ENCODE data around the gene BHLHE41. TPM values are rescaled to one million over a fixed set of nuclear protein-coding genes. Genes with fewer than 3 reads are reported as not detected.

Gene BHLHE41
- total and polyA plus RNA-seq, 9 of the 15 experiments (the other 6 are each of a cell fraction or from before 2014, with no cell fraction given) = not detected

GRCh38 chr12:26127404-26127803, 2.6 kb upstream of the BHLHE41 start:
- intact Hi-C loops (cut with micrococcal nuclease) (no loop called here), in situ Hi-C loops (cut with MboI) (no loop called here)
- no peak overlapping the region for H3K4me2 ChIP-seq (ENCODE audit: insufficient read depth, low read length)
- H3K4me3 ChIP-seq = no peak overlapping the region
- no TSS peak for BruUV-seq (replicated peaks)
- WGBS (ENCODE audit: insufficient coverage, low coverage, missing lambda C conversion rate) = 0% methylated on average over 2 of the region's 2 CpGs
- FAIRE-seq (no peak), DNase-seq (ENCODE audit: extremely low read depth in 1 of 4, low spot score in 3 of 4) (no peak), ATAC-seq (no peak)
- H3K27me3 ChIP-seq (ENCODE audit: control insufficient read depth in 2 of 2, insufficient read depth in 2 of 2, low read length in 2 of 2) = peaks cover 36 to 46% of the 10 kb centered on the region in 2 experiments
- no peaks in the 10 kb centered on the region for H3K79me2 ChIP-seq (ENCODE audit: control insufficient read depth, insufficient read depth, low read length)
- no peaks in the 10 kb centered on the region for H3K9me1 ChIP-seq (ENCODE audit: control insufficient read depth, insufficient read depth, low read length)
- H3K36me3 ChIP-seq (ENCODE audit: control insufficient read depth, insufficient read depth, low read length) = no peaks in the 10 kb centered on the region
- no peaks in the 10 kb centered on the region; the same call in 1 of the 2 replicates for H4K20me1 ChIP-seq (replicated peaks; ENCODE audit: control insufficient read depth, insufficient read depth, low read length)
- TF ChIP-seq MLX (CRISPR knock-in tag; conservative IDR thresholded peaks at IDR 0.05) = no peak
- TF ChIP-seq ZNF512 (tag; IDR thresholded peaks at IDR 0.05) = peak; percentile 56; the same call in 1 of the 2 replicates
- no peak for TF ChIP-seq ZBTB40 (IDR thresholded peaks at IDR 0.05)
- TF ChIP-seq ZBTB40 (CRISPR knock-in tag; IDR thresholded peaks at IDR 0.05) = no peak
- 0 out of 2 replicates have a peak, but pooled peaks have one; percentile 28 for TF ChIP-seq THRB (CRISPR knock-in tag; conservative IDR thresholded peaks at IDR 0.05)
- H2AFZ ChIP-seq (ENCODE audit: low read depth, low read length) = no peak overlapping the region
- peaks cover 0 to 19% of the 10 kb centered on the region in 2 experiments; a peak in 4 of 5 replicates for H3K4me1 ChIP-seq (replicated peaks in 1 of 2; ENCODE audit: control insufficient read depth in 2 of 2, insufficient read depth in 2 of 2, low read length in 2 of 2)
- no peak overlapping the region for H3K9ac ChIP-seq (ENCODE audit: insufficient read depth in 1 of 2, low read depth in 2 of 2, low read length in 2 of 2)
- no peak overlapping the region for H3K27ac ChIP-seq (ENCODE audit: extremely low read depth, low read depth, low read length)
- H3K9me3 ChIP-seq (replicated peaks; ENCODE audit: control insufficient read depth, insufficient read depth, low read depth, low read length) = no peaks in the 10 kb centered on the region
- CTCF ChIA-PET (ENCODE audit: low intra/inter-chr PET ratio) = no interaction called here
- POLR2A ChIA-PET = no interaction called here

All from K562 (cell line).